Parathyroid adenoma (tissue), 2 donors: ENCODE data around the gene PHRF1.

Source experiments
- H2AFZ ChIP-seq: fragments of 300-600 bp; sonication (generic); one replicate; pipeline ENCODE4 v1.7.0; 2017; ENCODE audit warnings: antibody characterized with exemption, mild to moderate bottlenecking
- H3K27ac ChIP-seq: fragments of 300-600 bp; sonication (generic); one replicate; pipeline ENCODE4 v1.7.0; 2017
- H3K27me3 ChIP-seq: fragments of 300-600 bp; sonication (generic); one replicate; pipeline ENCODE4 v1.7.0; 2017; ENCODE audit warnings: low read length; ENCODE audit not compliant: control insufficient read depth, insufficient read depth
- H3K36me3 ChIP-seq: fragments of 300-600 bp; sonication (generic); one replicate; pipeline ENCODE4 v1.7.0; 2017; ENCODE audit warnings: low read length; ENCODE audit not compliant: control insufficient read depth, insufficient read depth
- H3K4me1 ChIP-seq: fragments of 300-600 bp; sonication (generic); one replicate; pipeline ENCODE4 v1.7.0; 2017; ENCODE audit warnings: control low read depth
- H3K4me2 ChIP-seq: fragments of 300-600 bp; sonication (generic); one replicate; pipeline ENCODE4 v1.7.0; 2017; ENCODE audit warnings: low read length
- H3K4me3 ChIP-seq: fragments of 300-600 bp; sonication (generic); one replicate; pipeline ENCODE4 v1.7.0; 2017; ENCODE audit warnings: low read depth, low read length
- H3K79me2 ChIP-seq: fragments of 300-600 bp; sonication (generic); one replicate; pipeline ENCODE4 v1.7.0; 2017; ENCODE audit warnings: control low read depth
- H3K9ac ChIP-seq: fragments of 300-600 bp; sonication (generic); one replicate; pipeline ENCODE4 v1.7.0; 2017; ENCODE audit warnings: mild to moderate bottlenecking
- H3K9me3 ChIP-seq: fragments of 300-600 bp; sonication (generic); one replicate; pipeline ENCODE4 v1.7.0; 2017; ENCODE audit warnings: low read length; ENCODE audit not compliant: control insufficient read depth
- TF ChIP-seq, protein P1 (sequence below): fragments of 300-600 bp; sonication (generic); IDR thresholded peaks from one replicate; pipeline ENCODE4 v1.7.0; 2017; ENCODE audit warnings: antibody characterized with exemption, mild to moderate bottlenecking
- donor health status: primary hyperparathyroidism.

The PHRF1 gene

DNA sequence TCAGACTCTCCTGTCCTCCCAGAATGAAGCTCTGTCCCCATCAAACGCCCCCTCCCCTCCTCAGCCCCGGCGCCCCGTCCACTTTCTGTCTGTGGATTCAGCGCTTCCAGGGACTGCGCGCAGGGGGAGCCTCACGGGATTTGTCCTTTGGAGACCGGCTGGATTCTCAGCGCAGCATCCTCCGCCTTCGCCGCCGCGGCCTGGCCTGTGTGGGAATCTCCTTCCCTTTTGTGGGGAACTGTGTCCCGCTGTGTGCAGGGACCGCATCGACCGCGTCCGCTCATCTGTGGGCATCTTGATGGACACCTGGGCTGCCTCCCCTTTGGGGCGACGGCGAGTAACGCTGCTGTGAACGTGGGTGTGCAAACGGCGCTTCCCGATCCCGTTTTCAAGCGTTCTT is 51.8 kb downstream of the PHRF1 start:
- Histone ChIP-seq H3K27ac (no peak overlapping the region), H3K4me3 (no peak overlapping the region)

DNA sequence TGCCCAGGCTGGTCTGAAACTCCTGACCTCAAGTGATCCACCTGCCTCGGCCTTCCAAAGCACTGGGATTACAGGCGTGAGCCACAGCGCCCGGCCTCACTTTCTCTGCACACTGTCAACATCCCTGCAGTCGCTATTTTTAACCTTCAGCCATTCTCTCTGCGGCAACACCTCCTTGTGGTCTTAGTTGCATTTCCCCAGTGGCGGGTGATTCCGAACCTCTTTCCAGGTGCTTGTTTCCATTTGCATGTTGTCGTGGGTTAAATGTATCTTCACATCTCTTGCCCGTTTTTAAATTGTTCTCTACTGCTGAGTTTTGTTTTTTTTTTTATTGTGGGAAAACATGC is 52.9 kb downstream of the PHRF1 start:
- H2AFZ ChIP-seq = no peak overlapping the region
- H3K36me3 ChIP-seq = no peaks in the 10 kb centered on the region
- no peak overlapping the region for H3K9ac ChIP-seq
- TF ChIP-seq, protein P1, sequence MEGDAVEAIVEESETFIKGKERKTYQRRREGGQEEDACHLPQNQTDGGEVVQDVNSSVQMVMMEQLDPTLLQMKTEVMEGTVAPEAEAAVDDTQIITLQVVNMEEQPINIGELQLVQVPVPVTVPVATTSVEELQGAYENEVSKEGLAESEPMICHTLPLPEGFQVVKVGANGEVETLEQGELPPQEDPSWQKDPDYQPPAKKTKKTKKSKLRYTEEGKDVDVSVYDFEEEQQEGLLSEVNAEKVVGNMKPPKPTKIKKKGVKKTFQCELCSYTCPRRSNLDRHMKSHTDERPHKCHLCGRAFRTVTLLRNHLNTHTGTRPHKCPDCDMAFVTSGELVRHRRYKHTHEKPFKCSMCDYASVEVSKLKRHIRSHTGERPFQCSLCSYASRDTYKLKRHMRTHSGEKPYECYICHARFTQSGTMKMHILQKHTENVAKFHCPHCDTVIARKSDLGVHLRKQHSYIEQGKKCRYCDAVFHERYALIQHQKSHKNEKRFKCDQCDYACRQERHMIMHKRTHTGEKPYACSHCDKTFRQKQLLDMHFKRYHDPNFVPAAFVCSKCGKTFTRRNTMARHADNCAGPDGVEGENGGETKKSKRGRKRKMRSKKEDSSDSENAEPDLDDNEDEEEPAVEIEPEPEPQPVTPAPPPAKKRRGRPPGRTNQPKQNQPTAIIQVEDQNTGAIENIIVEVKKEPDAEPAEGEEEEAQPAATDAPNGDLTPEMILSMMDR = no peak
- H3K9me3 ChIP-seq = no peaks in the 10 kb centered on the region
- H3K4me2 ChIP-seq = no peak overlapping the region
- H3K27me3 ChIP-seq = no peaks in the 10 kb centered on the region
- H3K27ac ChIP-seq = no peak overlapping the region
- no peaks in the 10 kb centered on the region for H3K4me1 ChIP-seq
- no peaks in the 10 kb centered on the region for H3K79me2 ChIP-seq
- no peak overlapping the region for H3K4me3 ChIP-seq

More for the DNA sequence above, 51.8 kb downstream of the PHRF1 start:
- Histone ChIP-seq H3K36me3 (no peaks in the 10 kb centered on the region), H3K79me2 (no peaks in the 10 kb centered on the region), H3K9me3 (no peaks in the 10 kb centered on the region), H3K4me1 (no peaks in the 10 kb centered on the region), H3K4me2 (no peak overlapping the region), H3K9ac (no peak overlapping the region), H3K27me3 (no peaks in the 10 kb centered on the region), H2AFZ (no peak overlapping the region)
- TF ChIP-seq, protein P1 = no peak

DNA sequence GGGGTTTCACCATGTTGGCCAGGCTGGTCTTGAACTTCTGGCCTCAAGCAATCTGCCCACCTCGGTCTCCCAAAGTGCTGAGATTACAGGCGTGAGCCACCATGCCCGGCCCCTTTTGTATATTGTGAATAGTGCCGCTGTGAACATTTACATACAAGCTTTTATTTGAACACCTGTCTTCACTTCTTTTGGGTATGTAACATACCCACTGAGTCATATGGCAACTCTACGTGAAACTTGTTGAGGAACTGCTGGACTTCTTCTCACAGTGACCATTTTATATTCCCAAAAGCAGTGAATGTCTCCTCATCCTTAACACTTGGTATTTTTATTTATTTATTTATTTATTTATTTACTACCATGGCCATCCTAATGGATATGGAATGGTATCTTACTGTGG is 54.6 kb downstream of the PHRF1 start:
- Histone ChIP-seq H3K27ac (no peak overlapping the region), H3K9me3 (no peaks in the 10 kb centered on the region), H2AFZ (no peak overlapping the region), H3K79me2 (no peaks in the 10 kb centered on the region), H3K4me1 (no peaks in the 10 kb centered on the region), H3K27me3 (no peaks in the 10 kb centered on the region), H3K4me2 (no peak overlapping the region), H3K4me3 (no peak overlapping the region), H3K36me3 (no peaks in the 10 kb centered on the region), H3K9ac (no peak overlapping the region)
- TF ChIP-seq, protein P1 = no peak

DNA sequence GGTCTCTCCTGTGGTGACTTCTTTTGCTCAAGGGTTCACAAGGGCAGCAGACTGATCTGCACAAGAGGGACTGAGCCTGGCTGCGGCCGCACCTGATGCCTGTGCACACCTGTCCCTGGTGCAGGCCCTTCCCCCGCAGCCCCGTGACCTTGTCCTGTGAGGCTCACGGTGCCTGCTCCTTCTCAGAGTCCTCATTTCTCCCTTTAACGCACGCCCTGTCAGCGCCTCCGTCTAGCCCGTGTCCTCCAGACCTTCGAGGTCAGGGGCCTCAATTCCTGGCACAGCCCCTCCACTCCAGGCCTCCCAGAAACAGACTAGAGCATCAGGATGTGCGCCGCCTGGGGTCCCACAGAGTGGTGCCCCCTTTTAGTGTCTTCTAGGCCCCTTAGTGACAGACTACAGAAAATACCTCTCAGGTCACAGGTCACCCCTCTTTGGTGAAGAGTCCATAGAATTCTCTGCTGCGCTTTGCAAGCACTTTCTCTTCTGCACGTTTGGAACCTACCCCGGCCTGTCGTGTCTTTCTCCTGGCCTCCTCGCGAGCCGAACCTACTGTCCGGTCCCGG is 59.8 kb downstream of the PHRF1 start:
- Histone ChIP-seq H3K27me3 (no peaks in the 10 kb centered on the region), H3K4me1 (no peaks in the 10 kb centered on the region), H2AFZ (no peak overlapping the region), H3K4me3 (no peak overlapping the region), H3K4me2 (no peak overlapping the region), H3K9me3 (no peaks in the 10 kb centered on the region), H3K79me2 (no peaks in the 10 kb centered on the region), H3K36me3 (no peaks in the 10 kb centered on the region), H3K9ac (no peak overlapping the region), H3K27ac (no peak overlapping the region)
- TF ChIP-seq, protein P1 = no peak

DNA sequence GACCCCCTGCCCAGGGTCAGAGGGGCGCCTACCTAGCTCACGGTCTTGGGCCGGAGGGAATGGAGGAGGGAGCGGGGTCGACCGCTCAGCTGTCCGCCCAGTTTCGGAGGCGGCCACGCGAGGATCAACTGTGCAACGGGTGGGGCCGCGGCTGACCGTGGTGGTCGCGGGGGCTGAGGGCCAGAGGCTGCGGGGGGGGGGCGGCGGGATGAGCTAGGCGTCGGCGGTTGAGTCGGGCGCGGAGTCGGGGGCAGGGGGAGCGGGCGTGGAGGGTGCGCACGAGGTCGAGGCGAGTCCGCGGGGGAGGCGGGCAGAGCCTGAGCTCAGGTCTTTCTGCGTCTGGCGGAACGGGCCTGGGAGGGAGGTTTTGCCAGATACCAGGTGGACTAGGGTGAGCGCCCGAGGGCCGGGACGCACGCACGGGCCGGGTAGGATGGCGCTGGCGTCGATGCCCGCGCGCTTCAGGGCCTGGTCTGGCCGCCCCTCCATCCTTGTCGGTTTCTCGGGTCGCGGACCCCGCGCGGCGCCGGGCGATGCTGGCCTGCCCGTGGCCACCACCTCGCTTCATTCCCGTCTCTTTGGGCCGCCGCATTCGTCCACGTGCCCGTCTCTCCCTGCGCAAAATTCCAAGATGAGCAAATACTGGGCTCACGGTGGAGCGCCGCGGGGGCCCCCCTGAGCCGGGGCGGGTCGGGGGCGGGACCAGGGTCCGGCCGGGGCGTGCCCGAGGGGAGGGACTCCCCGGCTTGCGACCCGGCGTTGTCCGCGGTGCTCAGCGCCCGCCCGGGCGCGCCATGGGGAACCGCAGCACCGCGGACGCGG is 60.5 kb downstream of the PHRF1 start, which contains the start of gene DRD4:
DRD4 (plus strand) TSS at position 759 of the 822 bp plus-strand sequence; CDS start at position 795, 36 bp downstream.
- Histone ChIP-seq H3K9ac (no peak within 1 kb of the TSS), H3K36me3 (no peaks in the 10 kb centered on the region), H2AFZ (no peak within 1 kb of the TSS), H3K9me3 (no peaks in the 10 kb centered on the region), H3K4me1 (no peaks in the 10 kb centered on the region), H3K4me2 (no peak within 1 kb of the TSS), H3K27me3 (no peaks in the 10 kb centered on the region), H3K27ac (no peak within 1 kb of the TSS), H3K4me3 (no peak within 1 kb of the TSS), H3K79me2 (no peaks in the 10 kb centered on the region)
- TF ChIP-seq, protein P1 = no peak
